Panc1 (cell line): ENCODE data around the gene TRIM2. TPM values are rescaled to one million over a fixed set of nuclear protein-coding genes. Genes with fewer than 3 reads are reported as not detected.

ENCODE experiments used
- ATAC-seq: fragments of 200-7000 bp; cut with Tn5 transposase; 2 replicates; pipeline ENCODE4 v1.9.1; 2020; ENCODE audit warnings: mild to moderate bottlenecking, moderate library complexity
- BruUV-seq: library from RNA; stranded (reverse); fragments of 400-500 nt; replicated peaks from 2 replicates; lab custom pipeline; 2021; lab: Mats Ljungman, UMichigan
- CTCF ChIA-PET: fragments of 300-600 bp; sonication (Branson Sonifier 250); formaldehyde crosslinking; loops from one replicate; lab custom pipeline; 2022; ENCODE audit warnings: antibody characterized with exemption; lab: Charles Lee
- POLR2A ChIA-PET: fragments of 300-600 bp; sonication (Branson Sonifier 250); formaldehyde crosslinking; loops from one replicate; lab custom pipeline; 2022; ENCODE audit warnings: antibody characterized with exemption; lab: Charles Lee
- DNase-seq: peaks from one replicate; pipeline ENCODE4 v3.0.0-alpha.2; 2010; ENCODE audit warnings: low read depth, low spot score
- H3K27ac ChIP-seq: 2 replicates; pipeline ENCODE4 v1.5.1; 2011; ENCODE audit warnings: mild to moderate bottlenecking, low read length, inconsistent platforms
- H3K27me3 ChIP-seq: fragments of 200-500 bp; sonication (Bioruptor generic); 2 replicates; pipeline ENCODE4 v1.6.0; 2014; ENCODE audit warnings: low read length, inconsistent platforms; ENCODE audit not compliant: control insufficient read depth, insufficient read depth
- H3K36me3 ChIP-seq: fragments of 200-500 bp; sonication (Bioruptor generic); 2 replicates; pipeline ENCODE4 v1.5.1; 2014; ENCODE audit warnings: inconsistent platforms, mild to moderate bottlenecking, low read length, moderate library complexity; ENCODE audit not compliant: control insufficient read depth, insufficient read depth
- H3K4me1 ChIP-seq: 2 replicates; pipeline ENCODE4 v1.5.1; 2011; ENCODE audit warnings: inconsistent platforms, mild to moderate bottlenecking, low read length, moderate library complexity; ENCODE audit not compliant: control insufficient read depth, insufficient read depth
- H3K4me3 ChIP-seq, 2 experiments: 2 replicates each; pipeline ENCODE4 v1.5.1; 2011 to 2012; ENCODE audit warnings: low read depth in 2 of 2, low read length in 2 of 2, mild to moderate bottlenecking in 2 of 2, inconsistent platforms in 1 of 2, moderate library complexity in 1 of 2
- H3K9me3 ChIP-seq: fragments of 200-500 bp; sonication (Bioruptor generic); 2 replicates; pipeline ENCODE4 v1.5.1; 2014; ENCODE audit warnings: low read depth, mild to moderate bottlenecking, inconsistent platforms, low read length, moderate library complexity; ENCODE audit not compliant: control insufficient read depth, insufficient read depth
- CTCF ChIP-seq: fragments of 450-650 bp; IDR thresholded peaks from 2 replicates; pipeline ENCODE4 v1.5.1; 2017; ENCODE audit warnings: mild to moderate bottlenecking
- POLR2AphosphoS5 ChIP-seq: IDR thresholded peaks from 2 replicates; pipeline ENCODE4 v1.6.1; 2012; ENCODE audit warnings: mild to moderate bottlenecking, low read depth, low read length, moderate library complexity
- SIN3A ChIP-seq: IDR thresholded peaks from 2 replicates; pipeline ENCODE4 v1.6.1; 2012; ENCODE audit warnings: low read depth, mild to moderate bottlenecking, low read length, moderate library complexity, borderline replicate concordance; ENCODE audit not compliant: insufficient read depth
- TCF7L2 ChIP-seq: IDR thresholded peaks from 2 replicates; pipeline ENCODE4 v1.6.1; 2011; ENCODE audit warnings: mild to moderate bottlenecking, low read depth, low read length, inconsistent platforms
- in situ Hi-C: cut with HindIII; loops from 2 replicates; pipeline ENCODE4 v1.10.0; 2016; ENCODE audit warnings: low sequenced_read_pairs, low pct_unique_long_range_greater_than_20kb
- intact Hi-C: fragments of 100-400 bp; cut with micrococcal nuclease; formaldehyde crosslinking; loops from one replicate; pipeline ENCODE4 v1.10.0; 2022; ENCODE audit not compliant: unreplicated experiment
- total RNA-seq: library from RNA; stranded (reverse); gene quantifications from one replicate; pipeline ENCODE4 v1.2.1, GENCODE V29; 2021; ENCODE audit not compliant: unreplicated experiment
- TF ChIP-seq, protein P1 (sequence below), 2 experiments: IDR thresholded peaks; 2 replicates each; pipeline ENCODE4 v1.6.1; 2011 to 2012; ENCODE audit warnings: low read depth in 2 of 2, control low read depth in 1 of 2, low read length in 1 of 2, mild to moderate bottlenecking in 1 of 2, moderate library complexity in 1 of 2; ENCODE audit not compliant: insufficient read depth in 1 of 2

The TRIM2 gene
- total RNA-seq, 1 experiment from 2014 or later = 18.9 TPM

DNA sequence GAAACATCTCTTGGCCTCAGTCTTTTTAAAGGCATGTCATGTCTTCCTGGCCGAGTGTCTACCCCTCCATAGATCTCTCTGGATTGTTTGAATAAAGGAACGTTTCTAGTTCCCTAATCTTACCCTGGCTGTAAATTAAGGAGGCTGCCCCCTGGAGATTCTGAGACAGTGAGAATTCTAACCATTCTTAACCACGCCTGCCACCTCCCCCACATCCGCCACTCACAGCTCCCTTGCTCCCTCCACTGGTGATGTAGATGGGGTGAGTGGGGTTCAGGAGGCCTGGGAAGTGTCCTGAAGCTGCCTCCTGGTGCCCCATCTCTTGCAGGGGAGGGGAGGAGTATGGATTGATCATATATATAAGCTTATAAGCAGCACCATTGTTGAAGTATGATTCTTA lies 48.0 kb upstream of the TRIM2 start:
- Histone ChIP-seq H3K9me3 (no peaks in the 10 kb centered on the region), H3K4me3 (no peak overlapping the region), H3K36me3 (no peaks in the 10 kb centered on the region), H3K27me3 (no peaks in the 10 kb centered on the region), H3K4me1 (peaks cover 7% of the 10 kb centered on the region), H3K27ac (no peak overlapping the region)
- in situ Hi-C loops (no loop called here), intact Hi-C loops (no loop called here)
- DNase-seq (no peak), ATAC-seq (no peak)
- ChIA-PET POLR2A (no interaction called here), CTCF (no interaction called here)
- BruUV-seq = no TSS peak
- no peak for TF ChIP-seq SIN3A
- no peak for TF ChIP-seq CTCF
- TF ChIP-seq, protein P1, sequence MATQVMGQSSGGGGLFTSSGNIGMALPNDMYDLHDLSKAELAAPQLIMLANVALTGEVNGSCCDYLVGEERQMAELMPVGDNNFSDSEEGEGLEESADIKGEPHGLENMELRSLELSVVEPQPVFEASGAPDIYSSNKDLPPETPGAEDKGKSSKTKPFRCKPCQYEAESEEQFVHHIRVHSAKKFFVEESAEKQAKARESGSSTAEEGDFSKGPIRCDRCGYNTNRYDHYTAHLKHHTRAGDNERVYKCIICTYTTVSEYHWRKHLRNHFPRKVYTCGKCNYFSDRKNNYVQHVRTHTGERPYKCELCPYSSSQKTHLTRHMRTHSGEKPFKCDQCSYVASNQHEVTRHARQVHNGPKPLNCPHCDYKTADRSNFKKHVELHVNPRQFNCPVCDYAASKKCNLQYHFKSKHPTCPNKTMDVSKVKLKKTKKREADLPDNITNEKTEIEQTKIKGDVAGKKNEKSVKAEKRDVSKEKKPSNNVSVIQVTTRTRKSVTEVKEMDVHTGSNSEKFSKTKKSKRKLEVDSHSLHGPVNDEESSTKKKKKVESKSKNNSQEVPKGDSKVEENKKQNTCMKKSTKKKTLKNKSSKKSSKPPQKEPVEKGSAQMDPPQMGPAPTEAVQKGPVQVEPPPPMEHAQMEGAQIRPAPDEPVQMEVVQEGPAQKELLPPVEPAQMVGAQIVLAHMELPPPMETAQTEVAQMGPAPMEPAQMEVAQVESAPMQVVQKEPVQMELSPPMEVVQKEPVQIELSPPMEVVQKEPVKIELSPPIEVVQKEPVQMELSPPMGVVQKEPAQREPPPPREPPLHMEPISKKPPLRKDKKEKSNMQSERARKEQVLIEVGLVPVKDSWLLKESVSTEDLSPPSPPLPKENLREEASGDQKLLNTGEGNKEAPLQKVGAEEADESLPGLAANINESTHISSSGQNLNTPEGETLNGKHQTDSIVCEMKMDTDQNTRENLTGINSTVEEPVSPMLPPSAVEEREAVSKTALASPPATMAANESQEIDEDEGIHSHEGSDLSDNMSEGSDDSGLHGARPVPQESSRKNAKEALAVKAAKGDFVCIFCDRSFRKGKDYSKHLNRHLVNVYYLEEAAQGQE (IDR thresholded peaks at IDR 0.05; ENCODE audit: insufficient read depth in 1 of 2, low read depth in 2 of 2, low read length in 1 of 2) = no peak
- no peak for TF ChIP-seq TCF7L2
- no peak for TF ChIP-seq POLR2AphosphoS5

GRCh38 chr4:153156721-153157120 lies 47.5 kb upstream of the TRIM2 start:
- POLR2A ChIA-PET = no interaction called here
- no peak for ATAC-seq
- TF ChIP-seq SIN3A (no peak), CTCF (no peak), TCF7L2 (no peak), POLR2AphosphoS5 (no peak)
- TF ChIP-seq, protein P1 (IDR thresholded peaks at IDR 0.05; ENCODE audit: insufficient read depth in 1 of 2, low read depth in 2 of 2, low read length in 1 of 2) = no peak
- Histone ChIP-seq H3K36me3 (no peaks in the 10 kb centered on the region), H3K4me1 (peaks cover 7% of the 10 kb centered on the region), H3K9me3 (no peaks in the 10 kb centered on the region), H3K27ac (no peak overlapping the region), H3K4me3 (no peak overlapping the region), H3K27me3 (no peaks in the 10 kb centered on the region)
- intact Hi-C loops = no loop called here
- CTCF ChIA-PET = no interaction called here
- in situ Hi-C loops = no loop called here
- DNase-seq = no peak
- BruUV-seq = no TSS peak
